DMS114 treated with DMSO at 0.1 percent for 48 hours (cell line): Measurements from ENCODE around the gene PTPRG.

Experiments
- DNase-seq: peaks from one replicate; lab custom pipeline; 2025; ENCODE audit not compliant: unreplicated experiment; lab: John Stamatoyannopoulos, UW

The PTPRG gene

DNA sequence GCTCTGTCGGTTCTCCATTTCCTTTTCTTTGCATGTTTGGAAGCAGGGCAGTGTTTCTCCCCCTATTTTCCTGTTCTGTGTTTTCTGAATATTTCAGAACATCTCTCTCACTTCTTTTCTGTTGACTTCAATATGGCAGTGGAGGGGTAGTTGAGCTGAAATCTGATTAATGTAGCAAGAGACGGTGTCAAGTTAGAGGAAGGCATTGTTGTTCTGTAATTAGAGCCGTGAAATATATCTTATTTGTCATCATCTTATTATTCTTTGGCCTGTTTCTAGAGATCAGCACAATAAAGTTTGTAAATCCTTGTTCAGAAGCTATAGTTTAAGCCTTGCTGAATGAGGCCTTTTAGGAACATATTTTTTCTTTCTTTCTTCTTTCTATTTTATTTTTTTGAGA, 353.9 kb downstream of the PTPRG start:
- no peak for DNase-seq

- DNase-seq = no peak
Measured at GRCh38 chr3:61919371-61919770, 358.0 kb downstream of the PTPRG start.

DNA sequence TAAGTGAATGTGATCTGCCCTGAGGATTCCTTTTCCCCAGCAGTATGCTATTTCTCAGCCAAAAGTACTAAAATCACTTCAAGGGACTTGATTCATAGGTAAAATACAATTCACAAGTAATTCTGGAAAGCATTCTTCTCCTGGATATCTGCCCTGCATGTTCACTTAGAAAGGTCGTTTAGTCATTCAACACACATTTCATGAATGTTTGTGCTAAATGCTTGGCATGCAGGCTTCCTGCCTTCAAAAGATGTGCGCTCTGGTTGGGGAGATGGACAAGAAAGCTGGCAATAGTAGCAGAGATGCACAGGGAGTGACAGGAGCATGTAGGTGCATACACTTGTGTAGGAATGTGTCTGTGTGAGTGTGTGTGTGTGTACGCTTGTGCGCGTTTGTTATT, 360.7 kb downstream of the PTPRG start:
- no peak for DNase-seq

GRCh38 chr3:61924090-61924735, 362.8 kb downstream of the PTPRG start:
- DNase-seq = no peak

GRCh38 chr3:61924991-61925390, 363.6 kb downstream of the PTPRG start:
- DNase-seq = no peak

DNA sequence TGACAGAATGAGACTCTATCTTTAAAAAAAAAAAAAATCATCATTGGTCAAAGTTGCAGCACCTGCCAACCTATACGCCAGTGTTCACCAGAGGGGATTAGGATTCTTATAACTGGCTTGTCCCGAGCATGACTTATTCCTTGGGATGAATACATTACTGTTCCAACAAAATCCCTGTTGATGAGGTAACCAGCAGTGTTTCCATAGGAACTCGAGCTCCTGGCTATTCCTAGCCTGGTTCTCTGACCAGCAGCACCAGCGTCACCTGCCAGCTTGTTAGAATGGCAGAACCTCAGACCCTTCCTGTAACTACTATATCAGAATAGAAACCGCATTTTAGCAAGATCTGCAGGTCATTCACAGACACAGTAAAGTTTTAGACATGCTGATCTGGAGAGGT, 364.4 kb downstream of the PTPRG start:
- DNase-seq = no peak

DNA sequence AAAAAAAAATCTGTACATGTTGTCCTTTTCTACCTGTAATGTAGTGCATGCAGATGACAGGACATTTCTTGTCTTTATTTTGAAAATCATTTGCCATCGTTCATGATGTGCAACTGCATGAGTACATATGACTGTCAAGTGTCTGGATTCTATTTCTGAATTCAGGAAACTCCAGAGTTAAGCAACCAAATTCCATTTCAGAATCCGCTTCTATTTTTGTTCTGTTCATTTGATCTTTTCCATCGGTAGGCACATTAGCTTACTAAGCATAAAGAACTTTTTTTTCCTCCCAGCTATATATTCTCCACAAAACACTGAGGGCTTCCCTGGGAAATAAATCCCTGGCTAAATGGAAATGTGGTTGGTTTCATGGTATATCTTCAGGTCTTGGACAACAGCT, 365.6 kb downstream of the PTPRG start:
- no peak for DNase-seq

DNA sequence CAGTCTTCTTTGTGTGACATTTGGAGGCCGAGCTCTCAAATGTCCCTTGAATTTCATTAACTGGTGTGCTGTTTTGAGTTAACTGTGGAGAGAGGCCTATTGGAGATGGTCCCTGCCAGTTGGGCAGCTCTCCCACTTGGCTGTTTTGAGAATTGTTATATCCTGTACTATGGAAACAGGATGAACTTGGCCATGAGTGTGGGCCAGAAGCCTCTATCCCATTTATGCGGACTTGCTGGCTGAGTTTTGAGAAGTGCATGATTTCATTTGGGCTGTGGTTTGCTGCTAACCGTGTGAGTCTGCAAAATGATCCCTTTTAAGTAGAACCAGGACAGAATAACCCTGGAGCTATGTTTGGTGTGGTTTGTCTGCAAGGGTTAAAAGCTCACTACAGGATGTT, 366.0 kb downstream of the PTPRG start:
- no peak for DNase-seq

GRCh38 chr3:61928039-61928438, 366.7 kb downstream of the PTPRG start:
- DNase-seq = no peak

- DNase-seq = no peak
Measured at GRCh38 chr3:61928776-61929314, 367.5 kb downstream of the PTPRG start.

DNA sequence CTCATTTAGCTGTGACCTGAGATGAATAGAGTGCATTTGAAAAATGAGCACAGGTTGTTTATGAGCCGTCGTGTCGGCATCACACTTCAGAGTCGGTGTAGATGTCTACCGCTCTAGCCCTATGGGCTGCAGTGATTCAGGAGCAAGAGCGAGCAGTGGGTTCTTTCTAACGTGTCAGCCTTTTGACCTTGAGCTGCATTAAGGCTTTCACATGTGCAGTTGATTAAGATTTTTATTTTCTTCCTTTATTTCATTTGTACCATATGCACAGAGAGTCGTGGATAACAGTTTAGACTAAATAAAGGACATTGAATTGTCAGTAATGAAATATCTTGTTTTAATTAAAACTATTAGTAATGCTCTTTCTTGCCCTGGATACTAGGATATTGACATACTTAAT, 368.2 kb downstream of the PTPRG start:
- DNase-seq = no peak

DNA sequence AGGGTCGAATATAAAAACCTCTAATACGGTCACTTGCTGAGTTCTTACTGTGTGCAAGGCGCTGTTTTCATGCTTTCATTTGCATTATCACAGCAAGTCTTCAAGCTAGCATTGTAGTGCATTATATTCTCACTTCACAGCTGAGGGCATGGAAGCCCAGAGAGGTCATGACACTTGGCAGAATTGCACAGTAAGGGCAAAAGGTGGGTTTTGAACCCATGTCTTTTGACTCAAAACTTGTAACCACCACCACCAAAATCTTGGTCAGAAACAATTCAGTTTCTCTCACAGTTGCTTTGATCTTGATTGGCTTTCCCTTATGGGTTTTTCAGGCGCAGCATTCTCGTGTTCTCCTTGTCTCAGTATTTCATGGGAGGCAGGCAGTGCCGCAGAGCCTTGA, 371.1 kb downstream of the PTPRG start:
- DNase-seq = no peak

DNA sequence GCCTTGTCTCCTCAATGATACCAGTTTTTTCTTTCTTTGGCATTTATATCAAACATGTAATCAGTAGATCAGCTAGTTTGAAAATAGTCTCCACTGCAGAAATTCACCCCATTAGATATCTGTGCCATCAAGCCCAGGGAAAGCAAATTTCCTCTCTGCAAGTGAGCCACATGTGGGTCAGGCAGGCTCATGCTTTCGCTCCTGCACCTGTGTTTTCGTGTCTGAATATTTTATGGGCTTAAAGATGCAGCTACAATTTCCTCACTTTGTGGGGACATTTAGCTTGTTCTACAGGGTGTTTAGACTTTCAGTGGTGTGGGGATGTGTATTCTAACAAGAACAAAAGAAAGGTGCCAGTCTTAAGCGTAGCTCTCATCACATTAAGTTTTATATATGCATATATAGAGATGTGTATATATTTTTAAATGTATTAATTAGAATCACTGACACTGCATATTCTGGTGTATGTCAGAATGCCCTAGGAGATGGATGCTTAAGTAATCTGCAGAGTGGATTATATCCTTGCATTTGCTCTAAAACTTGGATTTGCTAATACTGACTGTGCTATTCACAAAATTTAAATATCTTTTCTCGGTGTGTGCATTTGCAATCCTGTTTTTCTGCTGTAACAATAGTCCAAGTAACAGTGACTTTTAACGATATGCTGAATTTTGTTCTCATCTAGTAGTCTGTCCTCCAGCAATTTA, 372.6 kb downstream of the PTPRG start:
- no peak for DNase-seq

DNA sequence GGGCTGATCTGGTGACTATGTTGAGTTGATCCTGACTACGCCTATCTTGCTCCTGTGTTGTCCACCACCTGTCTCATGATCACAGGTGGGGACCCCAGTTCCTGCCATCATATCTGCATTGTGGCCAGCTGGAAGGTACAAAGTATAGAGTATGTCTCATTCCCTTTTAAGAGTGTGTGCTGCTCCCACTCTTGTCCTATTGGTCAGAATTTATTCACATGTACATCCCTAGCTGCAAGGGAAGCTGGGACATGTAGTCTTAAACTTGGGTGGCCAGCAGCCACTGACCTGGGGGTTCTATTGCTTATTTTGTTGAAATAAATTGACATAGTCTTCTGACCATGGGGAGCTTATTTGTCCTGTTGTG, 373.1 kb downstream of the PTPRG start:
- no peak for DNase-seq

GRCh38 chr3:61935814-61936213, 374.4 kb downstream of the PTPRG start:
- no peak for DNase-seq

- DNase-seq = no peak
Measured at GRCh38 chr3:61936344-61936937, 375.1 kb downstream of the PTPRG start.

- DNase-seq = no peak
Measured at GRCh38 chr3:61937477-61937876, 376.1 kb downstream of the PTPRG start.

- DNase-seq = no peak
Measured at GRCh38 chr3:61938878-61939549, 377.6 kb downstream of the PTPRG start.

GRCh38 chr3:61940236-61940635, 378.9 kb downstream of the PTPRG start:
- DNase-seq = no peak

- DNase-seq = no peak
Measured at GRCh38 chr3:61943975-61944374, 382.6 kb downstream of the PTPRG start.

- DNase-seq = no peak
Measured at GRCh38 chr3:61944726-61945125, 383.4 kb downstream of the PTPRG start.

- no peak for DNase-seq
Measured at GRCh38 chr3:61945657-61946056, 384.3 kb downstream of the PTPRG start.
